Astrocyte (in vitro differentiated cells and primary cell): ENCODE data around the gene ADIPOQ.

Experiments used
- EZH2 ChIP-seq: IDR thresholded peaks from 2 replicates; pipeline ENCODE4 v1.6.1; 2012; ENCODE audit warnings: mild to moderate bottlenecking, low read length, inconsistent platforms; ENCODE audit not compliant: insufficient read depth
- TF ChIP-seq, protein P1 (sequence below): IDR thresholded peaks from 2 replicates; pipeline ENCODE4 v1.5.1; 2011; ENCODE audit warnings: low read depth, mild to moderate bottlenecking, inconsistent platforms, low read length, moderate library complexity; ENCODE audit not compliant: insufficient read depth

DNA sequence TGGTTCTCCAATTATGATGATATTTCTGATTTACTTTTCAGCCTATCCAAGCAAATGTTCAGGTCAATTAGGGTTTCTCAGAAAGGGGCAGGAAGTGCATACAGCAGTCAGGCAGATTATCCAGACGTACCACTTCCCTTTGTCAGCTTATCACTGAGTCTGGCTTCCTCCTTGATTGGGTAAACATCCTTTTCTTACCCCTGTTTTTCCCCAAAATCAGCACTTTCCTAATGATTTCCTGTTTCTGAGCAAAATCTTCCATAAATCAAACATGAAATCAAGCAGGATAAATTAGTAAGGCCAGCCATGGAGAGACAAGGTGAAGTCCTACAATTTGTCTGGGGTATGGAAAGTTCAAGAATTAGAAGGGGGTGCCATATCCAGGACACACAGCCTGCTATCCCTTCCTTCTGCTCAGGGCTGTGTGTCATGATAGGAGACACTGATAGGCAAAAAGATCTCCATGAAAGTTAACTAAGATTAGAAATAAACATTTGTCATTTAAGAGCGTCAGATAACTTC is 29.0 kb downstream of the ADIPOQ start:
- TF ChIP-seq, protein P1, sequence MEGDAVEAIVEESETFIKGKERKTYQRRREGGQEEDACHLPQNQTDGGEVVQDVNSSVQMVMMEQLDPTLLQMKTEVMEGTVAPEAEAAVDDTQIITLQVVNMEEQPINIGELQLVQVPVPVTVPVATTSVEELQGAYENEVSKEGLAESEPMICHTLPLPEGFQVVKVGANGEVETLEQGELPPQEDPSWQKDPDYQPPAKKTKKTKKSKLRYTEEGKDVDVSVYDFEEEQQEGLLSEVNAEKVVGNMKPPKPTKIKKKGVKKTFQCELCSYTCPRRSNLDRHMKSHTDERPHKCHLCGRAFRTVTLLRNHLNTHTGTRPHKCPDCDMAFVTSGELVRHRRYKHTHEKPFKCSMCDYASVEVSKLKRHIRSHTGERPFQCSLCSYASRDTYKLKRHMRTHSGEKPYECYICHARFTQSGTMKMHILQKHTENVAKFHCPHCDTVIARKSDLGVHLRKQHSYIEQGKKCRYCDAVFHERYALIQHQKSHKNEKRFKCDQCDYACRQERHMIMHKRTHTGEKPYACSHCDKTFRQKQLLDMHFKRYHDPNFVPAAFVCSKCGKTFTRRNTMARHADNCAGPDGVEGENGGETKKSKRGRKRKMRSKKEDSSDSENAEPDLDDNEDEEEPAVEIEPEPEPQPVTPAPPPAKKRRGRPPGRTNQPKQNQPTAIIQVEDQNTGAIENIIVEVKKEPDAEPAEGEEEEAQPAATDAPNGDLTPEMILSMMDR: no peak
- no peak for TF ChIP-seq EZH2
